ENCODE results near the gene TRIP10.
"Not testable (repeated sequence)": the region's sequence is repeated elsewhere in the genome, so short reads cannot be mapped to it uniquely, and the experiment has no call there.

Gene TRIP10

GRCh38 chr19:6744381-6745301 is 5.2 kb downstream of the TRIP10 start:
- no peak for DNase-seq

- DNase-seq: no peak
These were observed 6.5 kb downstream of the TRIP10 start for GRCh38 chr19:6745965-6746364.

- DNase-seq: not testable (repeated sequence)
These were observed 9.1 kb downstream of the TRIP10 start for GRCh38 chr19:6748543-6748942.

- DNase-seq: no peak
These were observed 10.6 kb downstream of the TRIP10 start for GRCh38 chr19:6750062-6750461.

- DNase-seq: no peak
These were observed 11.7 kb downstream of the TRIP10 start for GRCh38 chr19:6751189-6751588.

GRCh38 chr19:6752256-6753177 is 13.0 kb downstream of the TRIP10 start:
- no peak for DNase-seq

GRCh38 chr19:6753178-6754031 is 13.9 kb downstream of the TRIP10 start:
- DNase-seq: no peak

- no peak for DNase-seq
These were observed 14.7 kb downstream of the TRIP10 start for GRCh38 chr19:6754136-6754535.

GRCh38 chr19:6754653-6755463 is 15.4 kb downstream of the TRIP10 start:
- no peak for DNase-seq

GRCh38 chr19:6760606-6761005 is 21.1 kb downstream of the TRIP10 start:
- no peak for DNase-seq

GRCh38 chr19:6761053-6761676 is 21.7 kb downstream of the TRIP10 start:
- no peak for DNase-seq

GRCh38 chr19:6762253-6762797 is 22.8 kb downstream of the TRIP10 start:
- not testable (repeated sequence) for DNase-seq

- no peak for DNase-seq
These were observed 26.4 kb downstream of the TRIP10 start for GRCh38 chr19:6765738-6766356.

- DNase-seq: no peak
These were observed 27.0 kb downstream of the TRIP10 start for GRCh38 chr19:6766357-6767080.

- DNase-seq: peak; percentile 59
These were observed 27.5 kb downstream of the TRIP10 start for GRCh38 chr19:6767081-6767356.

- DNase-seq: peak; percentile 97
These were observed 28.1 kb downstream of the TRIP10 start, which contains the start of gene SH2D3A for GRCh38 chr19:6767357-6768235. TSS of gene SH2D3A (minus strand) at chr19:6767435. CDS start at chr19:6763748, 3,687 bp downstream.

- no peak for DNase-seq
These were observed 28.8 kb downstream of the TRIP10 start for GRCh38 chr19:6768236-6768785.

- no peak for DNase-seq
These were observed 29.6 kb downstream of the TRIP10 start for GRCh38 chr19:6769006-6769619.
